GM19397 (cell line): Measurements from ENCODE around the gene NBPF4.
"Not testable (repeated sequence)": the region's sequence is repeated elsewhere in the genome, so short reads cannot be mapped to it uniquely, and the experiment has no call there.

Experiments used
- ATAC-seq: cut with Tn5 transposase; IDR thresholded peaks from one replicate; pipeline ENCODE4 v1.9.1; 2021; ENCODE audit warnings: mild to moderate bottlenecking, moderate library complexity; ENCODE audit not compliant: unreplicated experiment

NBPF4 gene

GRCh38 chr1:108243976-108244375, at the start of gene NBPF4:
TSS of gene NBPF4 (minus strand) at chr1:108244076. CDS start at chr1:108243761, 315 bp downstream.
- not testable (repeated sequence) for ATAC-seq

- not testable (repeated sequence) for ATAC-seq
Observed at GRCh38 chr1:108282528-108283257, 38.8 kb upstream of the NBPF4 start.

- ATAC-seq: not testable (repeated sequence)
Observed at GRCh38 chr1:108272485-108273327, 28.8 kb upstream of the NBPF4 start.

- ATAC-seq: not testable (repeated sequence)
Observed at GRCh38 chr1:108267097-108267496, 23.2 kb upstream of the NBPF4 start.

GRCh38 chr1:108261967-108262366, 18.1 kb upstream of the NBPF4 start:
- ATAC-seq: not testable (repeated sequence)

- not testable (repeated sequence) for ATAC-seq
Observed at GRCh38 chr1:108261519-108261918, 17.6 kb upstream of the NBPF4 start.

- not testable (repeated sequence) for ATAC-seq
Observed at GRCh38 chr1:108260578-108261259, 16.8 kb upstream of the NBPF4 start.

GRCh38 chr1:108255426-108255825, 11.6 kb upstream of the NBPF4 start:
- not testable (repeated sequence) for ATAC-seq

GRCh38 chr1:108239426-108239825, 4.5 kb downstream of the NBPF4 start:
- ATAC-seq: not testable (repeated sequence)

- ATAC-seq: not testable (repeated sequence)
Observed at GRCh38 chr1:108235308-108235707, 8.6 kb downstream of the NBPF4 start.

- ATAC-seq: not testable (repeated sequence)
Observed at GRCh38 chr1:108232183-108232582, 11.7 kb downstream of the NBPF4 start.

- not testable (repeated sequence) for ATAC-seq
Observed at GRCh38 chr1:108229976-108230375, 13.9 kb downstream of the NBPF4 start.

GRCh38 chr1:108227772-108228171, 16.1 kb downstream of the NBPF4 start:
- not testable (repeated sequence) for ATAC-seq

GRCh38 chr1:108226855-108227254, 17.0 kb downstream of the NBPF4 start:
- ATAC-seq: not testable (repeated sequence)

GRCh38 chr1:108223226-108223625, 20.6 kb downstream of the NBPF4 start:
- ATAC-seq: not testable (repeated sequence)

- ATAC-seq: not testable (repeated sequence)
Observed at GRCh38 chr1:108217515-108218174, 26.2 kb downstream of the NBPF4 start.

GRCh38 chr1:108217007-108217406, 26.9 kb downstream of the NBPF4 start:
- not testable (repeated sequence) for ATAC-seq

- not testable (repeated sequence) for ATAC-seq
Observed at GRCh38 chr1:108216028-108216890, 27.6 kb downstream of the NBPF4 start.

GRCh38 chr1:108214641-108215465, 29.0 kb downstream of the NBPF4 start:
- ATAC-seq: not testable (repeated sequence)
